SK-N-SH treated with all-trans-retinoic acid at 6 μM for 48 hours (cell line): ENCODE results near the gene SYT6.

Experiments used
- ATAC-seq: fragments of 200-7000 bp; cut with Tn5 transposase; 3 replicates; pipeline ENCODE4 v1.9.1; 2020; ENCODE audit warnings: mild to moderate bottlenecking, moderate library complexity
- ARNTL ChIP-seq: fragments of 450-650 bp; formaldehyde crosslinking; IDR thresholded peaks from 2 replicates; pipeline ENCODE4 v1.5.0; 2020; ENCODE audit warnings: low read depth, mild to moderate bottlenecking, moderate library complexity, borderline replicate concordance
- CSDC2 ChIP-seq: fragments of 250-450 bp; sonication (Bioruptor Pico); IDR thresholded peaks from 2 replicates; pipeline ENCODE4 v1.5.0; 2020; ENCODE audit warnings: mild to moderate bottlenecking, moderate library complexity
- CSRNP3 ChIP-seq: fragments of 250-450 bp; sonication (Bioruptor Pico); IDR thresholded peaks from 2 replicates; pipeline ENCODE4 v1.5.1; 2021; ENCODE audit warnings: mild to moderate bottlenecking, moderate library complexity
- GLIS3 ChIP-seq: fragments of 250-450 bp; sonication (Bioruptor Pico); IDR thresholded peaks from 2 replicates; pipeline ENCODE4 v1.5.0; 2020; ENCODE audit warnings: mild to moderate bottlenecking, moderate library complexity
- ISL1 ChIP-seq: fragments of 250-450 bp; sonication (Bioruptor Pico); IDR thresholded peaks from 2 replicates; pipeline ENCODE4 v2.1.2; 2022; ENCODE audit warnings: mild to moderate bottlenecking, moderate library complexity
- OSR1 ChIP-seq: fragments of 250-450 bp; sonication (Bioruptor Pico); IDR thresholded peaks from 2 replicates; pipeline ENCODE4 v1.8.0; 2022; ENCODE audit warnings: moderate library complexity, mild to moderate bottlenecking, inconsistent platforms
- PATZ1 ChIP-seq: fragments of 250-450 bp; sonication (Bioruptor Pico); IDR thresholded peaks from 2 replicates; pipeline ENCODE4 v1.8.0; 2020; ENCODE audit warnings: mild to moderate bottlenecking, moderate library complexity, borderline replicate concordance
- POU6F1 ChIP-seq: fragments of 250-450 bp; sonication (Bioruptor Pico); IDR thresholded peaks from 2 replicates; pipeline ENCODE4 v1.8.0; 2021; ENCODE audit warnings: low read depth, mild to moderate bottlenecking, moderate library complexity, borderline replicate concordance
- PPARA ChIP-seq: fragments of 250-450 bp; sonication (Bioruptor Pico); IDR thresholded peaks from 2 replicates; pipeline ENCODE4 v1.5.0; 2020; ENCODE audit warnings: mild to moderate bottlenecking, borderline replicate concordance
- SNAI2 ChIP-seq: fragments of 250-450 bp; sonication (Bioruptor Pico); IDR thresholded peaks from 2 replicates; pipeline ENCODE4 v1.5.0; 2020; ENCODE audit warnings: mild to moderate bottlenecking, moderate library complexity
- TCF4 ChIP-seq: fragments of 250-450 bp; sonication (Bioruptor Pico); IDR thresholded peaks from 2 replicates; pipeline ENCODE4 v1.8.0; 2021; ENCODE audit warnings: mild to moderate bottlenecking, moderate library complexity, borderline replicate concordance
- TOX ChIP-seq: fragments of 250-450 bp; sonication (Bioruptor Pico); IDR thresholded peaks from 2 replicates; pipeline ENCODE4 v1.8.0; 2021; ENCODE audit warnings: mild to moderate bottlenecking, moderate library complexity, borderline replicate concordance
- TSHZ2 ChIP-seq: fragments of 250-450 bp; sonication (Bioruptor Pico); IDR thresholded peaks from 2 replicates; pipeline ENCODE4 v1.5.0; 2020; ENCODE audit warnings: mild to moderate bottlenecking, moderate library complexity
- ZC3H10 ChIP-seq: fragments of 250-450 bp; sonication (Bioruptor Pico); IDR thresholded peaks from 2 replicates; pipeline ENCODE4 v1.5.1; 2021; ENCODE audit warnings: mild to moderate bottlenecking, moderate library complexity
- ZFP3 ChIP-seq: fragments of 250-450 bp; sonication (Bioruptor Pico); IDR thresholded peaks from 2 replicates; pipeline ENCODE4 v1.5.0; 2020; ENCODE audit warnings: mild to moderate bottlenecking, moderate library complexity
- ZFP30 ChIP-seq: fragments of 450-650 bp; formaldehyde crosslinking; IDR thresholded peaks from 2 replicates; pipeline ENCODE4 v1.5.0; 2022; ENCODE audit warnings: mild to moderate bottlenecking, moderate library complexity
- ZNF565 ChIP-seq: fragments of 450-650 bp; formaldehyde crosslinking; conservative IDR thresholded peaks from 2 replicates; pipeline ENCODE4 v1.5.0; 2020; ENCODE audit warnings: low read depth, mild to moderate bottlenecking, moderate library complexity
- ZNF70 ChIP-seq: fragments of 450-650 bp; formaldehyde crosslinking; IDR thresholded peaks from 2 replicates; pipeline ENCODE4 v1.5.0; 2020; ENCODE audit warnings: mild to moderate bottlenecking, moderate library complexity
- ZNF8 ChIP-seq: fragments of 450-650 bp; formaldehyde crosslinking; IDR thresholded peaks from 2 replicates; pipeline ENCODE4 v1.5.0; 2020; ENCODE audit warnings: mild to moderate bottlenecking, moderate library complexity
- TF ChIP-seq, protein P1 (sequence below): fragments of 250-450 bp; sonication (Bioruptor Pico); IDR thresholded peaks from 2 replicates; pipeline ENCODE4 v1.5.1; 2020; ENCODE audit warnings: low read depth, mild to moderate bottlenecking, moderate library complexity

SYT6 gene

DNA sequence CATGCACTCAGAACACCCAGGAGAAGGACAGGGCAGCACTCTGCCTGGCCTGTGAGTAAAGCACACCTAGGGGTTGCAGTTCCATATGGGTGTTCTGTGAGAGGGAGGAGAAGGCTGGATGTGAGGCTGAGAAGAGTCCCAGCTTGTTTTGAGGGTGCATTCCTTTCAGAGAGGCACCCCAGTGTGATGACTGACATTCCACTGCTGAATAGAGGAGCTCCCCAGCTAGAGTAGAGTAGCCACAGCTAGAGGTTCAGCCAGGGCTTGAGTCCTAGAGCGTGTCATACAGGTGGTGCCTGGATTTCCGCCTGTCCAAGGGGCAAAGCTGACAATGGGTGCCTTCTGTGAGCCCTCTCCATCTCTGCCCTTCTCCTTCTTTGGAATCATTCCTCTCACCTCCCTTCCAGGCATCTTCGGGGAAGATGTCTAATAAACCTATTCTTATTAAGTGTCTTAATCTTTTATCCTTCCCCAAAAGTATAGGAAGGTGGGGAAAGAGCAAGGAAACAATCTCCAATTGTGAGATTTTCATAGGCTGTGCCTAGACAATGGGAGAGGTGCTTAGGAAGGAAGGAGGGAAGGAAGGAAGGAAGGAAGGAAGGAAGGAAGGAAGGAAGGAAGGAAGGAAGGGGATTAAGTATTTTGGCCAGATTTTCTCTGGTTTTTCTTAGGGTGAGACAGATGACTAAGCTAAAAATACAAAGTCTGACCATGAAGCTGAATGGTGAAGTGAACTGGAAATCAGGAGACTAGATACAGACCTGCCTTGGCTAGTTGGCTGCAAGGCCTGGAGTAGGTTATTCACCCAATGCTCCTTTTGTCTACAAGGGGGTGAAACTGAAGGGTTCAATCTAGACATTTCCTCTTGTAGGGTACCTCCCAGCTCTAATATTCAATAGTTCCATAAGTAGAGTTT, 43.6 kb upstream of the SYT6 start:
- TF ChIP-seq TCF4 (CRISPR knock-in tag) = no peak

GRCh38 chr1:114195819-114196218, 42.1 kb upstream of the SYT6 start:
- TF ChIP-seq ZNF8 (no peak), ZNF565 (CRISPR knock-in tag) (no peak), ZC3H10 (CRISPR knock-in tag) (no peak), ZNF70 (CRISPR knock-in tag) (no peak), CSDC2 (CRISPR knock-in tag) (no peak), OSR1 (CRISPR knock-in tag) (no peak), CSRNP3 (no peak), ARNTL (no peak), ZFP3 (CRISPR knock-in tag) (no peak), TCF4 (CRISPR knock-in tag) (no peak)
- no peak for ATAC-seq

More for the DNA sequence above, 43.6 kb upstream of the SYT6 start:
- ATAC-seq = no peak

- TF ChIP-seq ZNF8 = no peak
- no peak for TF ChIP-seq POU6F1 (CRISPR knock-in tag)
- no peak for TF ChIP-seq PPARA (CRISPR knock-in tag)
- no peak for TF ChIP-seq TCF4 (CRISPR knock-in tag)
- TF ChIP-seq OSR1 (CRISPR knock-in tag) = no peak
- no peak for TF ChIP-seq TOX (CRISPR knock-in tag)
- no peak for TF ChIP-seq TSHZ2 (CRISPR knock-in tag)
- no peak for TF ChIP-seq ZC3H10 (CRISPR knock-in tag)
- no peak for TF ChIP-seq CSRNP3
- no peak for TF ChIP-seq GLIS3 (CRISPR knock-in tag)
- no peak for TF ChIP-seq ISL1 (CRISPR knock-in tag)
- no peak for ATAC-seq
These were observed 38.7 kb upstream of the SYT6 start for GRCh38 chr1:114192328-114192727.

- ATAC-seq = no peak
- TF ChIP-seq ISL1 (CRISPR knock-in tag) = no peak
- TF ChIP-seq ZNF8 = no peak
- TF ChIP-seq GLIS3 (CRISPR knock-in tag) = no peak
- no peak for TF ChIP-seq ZFP30 (CRISPR knock-in tag)
- no peak for TF ChIP-seq OSR1 (CRISPR knock-in tag)
- no peak for TF ChIP-seq ZNF70 (CRISPR knock-in tag)
- no peak for TF ChIP-seq SNAI2 (CRISPR knock-in tag)
- no peak for TF ChIP-seq TSHZ2 (CRISPR knock-in tag)
- TF ChIP-seq PATZ1 (CRISPR knock-in tag) = no peak
- no peak for TF ChIP-seq TCF4 (CRISPR knock-in tag)
- TF ChIP-seq ARNTL = no peak
- TF ChIP-seq, protein P1, sequence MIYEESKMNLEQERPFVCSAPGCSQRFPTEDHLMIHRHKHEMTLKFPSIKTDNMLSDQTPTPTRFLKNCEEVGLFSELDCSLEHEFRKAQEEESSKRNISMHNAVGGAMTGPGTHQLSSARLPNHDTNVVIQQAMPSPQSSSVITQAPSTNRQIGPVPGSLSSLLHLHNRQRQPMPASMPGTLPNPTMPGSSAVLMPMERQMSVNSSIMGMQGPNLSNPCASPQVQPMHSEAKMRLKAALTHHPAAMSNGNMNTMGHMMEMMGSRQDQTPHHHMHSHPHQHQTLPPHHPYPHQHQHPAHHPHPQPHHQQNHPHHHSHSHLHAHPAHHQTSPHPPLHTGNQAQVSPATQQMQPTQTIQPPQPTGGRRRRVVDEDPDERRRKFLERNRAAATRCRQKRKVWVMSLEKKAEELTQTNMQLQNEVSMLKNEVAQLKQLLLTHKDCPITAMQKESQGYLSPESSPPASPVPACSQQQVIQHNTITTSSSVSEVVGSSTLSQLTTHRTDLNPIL (CRISPR knock-in tag) = no peak
- TF ChIP-seq ZNF565 (CRISPR knock-in tag) = no peak
- no peak for TF ChIP-seq ZFP3 (CRISPR knock-in tag)
These were observed 35.7 kb upstream of the SYT6 start for GRCh38 chr1:114189398-114189797.
